Neural cell (in vitro differentiated cells): Measurements from ENCODE around the gene SLMAP. TPM values are rescaled to one million over a fixed set of nuclear protein-coding genes. Genes with fewer than 3 reads are reported as not detected.

ENCODE experiments used
- H2AFZ ChIP-seq: fragments of 200-600, 300-800 bp; sonication (generic), shearing (Covaris generic); 2 replicates; pipeline ENCODE4 v1.6.0; 2014; ENCODE audit warnings: low read depth, mild to moderate bottlenecking, antibody characterized with exemption, low read length, moderate library complexity
- H3F3A ChIP-seq: fragments of 200-600 bp; shearing (Covaris generic); 2 replicates; pipeline ENCODE4 v1.6.1; 2016; ENCODE audit warnings: mild to moderate bottlenecking, moderate library complexity, mixed read lengths, antibody characterized with exemption, low read length; ENCODE audit not compliant: insufficient read depth, poor library complexity, severe bottlenecking
- H3K27ac ChIP-seq: fragments of 200-600, 300-800 bp; sonication (generic), shearing (Covaris generic); 2 replicates; pipeline ENCODE4 v1.5.1; 2014; ENCODE audit warnings: mild to moderate bottlenecking, low read length, moderate library complexity
- H3K27me3 ChIP-seq: fragments of 300-800, 200-600 bp; sonication (generic), shearing (Covaris generic); 2 replicates; pipeline ENCODE4 v1.6.0; 2014; ENCODE audit warnings: mild to moderate bottlenecking, low read depth, low read length, moderate library complexity; ENCODE audit not compliant: insufficient read depth
- H3K36me3 ChIP-seq: fragments of 300-800, 200-600 bp; sonication (generic), shearing (Covaris generic); 2 replicates; pipeline ENCODE4 v1.5.1; 2014; ENCODE audit warnings: mild to moderate bottlenecking, antibody characterized with exemption, low read length, moderate library complexity; ENCODE audit not compliant: insufficient read depth
- H3K4me2 ChIP-seq: fragments of 300-800, 200-600 bp; sonication (generic), shearing (Covaris generic); 2 replicates; pipeline ENCODE4 v1.6.0; 2014; ENCODE audit warnings: mild to moderate bottlenecking, low read length
- H3K4me3 ChIP-seq: fragments of 300-800, 200-600 bp; sonication (generic), shearing (Covaris generic); 2 replicates; pipeline ENCODE4 v1.5.1; 2014; ENCODE audit warnings: mild to moderate bottlenecking, low read length, moderate library complexity
- H3K79me2 ChIP-seq: fragments of 200-600 bp; shearing (Covaris generic); replicated peaks from 2 replicates; pipeline ENCODE4 v1.6.0; 2014; ENCODE audit warnings: mild to moderate bottlenecking, low read length, moderate library complexity; ENCODE audit not compliant: insufficient read depth
- H3K9ac ChIP-seq: fragments of 300-800, 200-600 bp; sonication (generic), shearing (Covaris generic); 2 replicates; pipeline ENCODE4 v1.6.1; 2016; ENCODE audit warnings: mild to moderate bottlenecking, low read length, mixed read lengths
- H3K9me2 ChIP-seq: fragments of 200-600 bp; shearing (Covaris generic); 2 replicates; pipeline ENCODE4 v1.6.1; 2016; ENCODE audit warnings: mild to moderate bottlenecking, low read length, mixed read lengths; ENCODE audit not compliant: insufficient read depth
- H3K9me3 ChIP-seq: fragments of 200-600, 300-800 bp; sonication (generic), shearing (Covaris generic); 2 replicates; pipeline ENCODE4 v1.6.1; 2016; ENCODE audit warnings: mild to moderate bottlenecking, mixed run types, low read length, moderate library complexity, mixed read lengths
- H4K20me1 ChIP-seq: fragments of 200-600 bp; shearing (Covaris generic); 2 replicates; pipeline ENCODE4 v1.6.1; 2016; ENCODE audit warnings: mild to moderate bottlenecking, mixed run types; ENCODE audit not compliant: insufficient read depth
- EP300 ChIP-seq: fragments of 450-650 bp; conservative IDR thresholded peaks from 2 replicates; pipeline ENCODE4 v1.6.1; 2014; ENCODE audit warnings: antibody characterized with exemption, mild to moderate bottlenecking, moderate library complexity; ENCODE audit not compliant: poor library complexity, severe bottlenecking
- EZH2 ChIP-seq: fragments of 200-600, 300-800 bp; shearing (Covaris generic), sonication (generic); IDR thresholded peaks from 2 replicates; pipeline ENCODE4 v1.6.1; 2014; ENCODE audit warnings: antibody characterized with exemption, low read length, borderline replicate concordance, mild to moderate bottlenecking; ENCODE audit not compliant: insufficient read depth, poor library complexity, severe bottlenecking
- MXI1 ChIP-seq: fragments of 450-650 bp; conservative IDR thresholded peaks from 2 replicates; pipeline ENCODE4 v1.6.1; 2014; ENCODE audit warnings: antibody characterized with exemption, mild to moderate bottlenecking; ENCODE audit not compliant: poor library complexity, severe bottlenecking
- POLR2AphosphoS5 ChIP-seq: IDR thresholded peaks from 2 replicates; pipeline ENCODE4 v1.6.1; 2012
- RAD21 ChIP-seq: fragments of 450-650 bp; conservative IDR thresholded peaks from 2 replicates; pipeline ENCODE4 v1.6.1; 2014; ENCODE audit warnings: antibody characterized with exemption, mild to moderate bottlenecking, moderate library complexity
- SMC3 ChIP-seq: fragments of 450-650 bp; conservative IDR thresholded peaks from 2 replicates; pipeline ENCODE4 v1.6.1; 2014; ENCODE audit warnings: antibody characterized with exemption, mild to moderate bottlenecking, moderate library complexity; ENCODE audit not compliant: poor library complexity
- TAF1 ChIP-seq: IDR thresholded peaks from 2 replicates; pipeline ENCODE4 v1.6.1; 2012; ENCODE audit warnings: low read depth
- polyA plus RNA-seq: library from polyadenylated mRNA; depleted of rRNA; stranded (reverse); fragments of >200 nt; gene quantifications from 2 replicates; pipeline ENCODE4 v1.2.3, GENCODE V29; 2014
- TF ChIP-seq, protein P1 (sequence below): IDR thresholded peaks from 2 replicates; pipeline ENCODE4 v1.6.1; 2012; ENCODE audit warnings: borderline replicate concordance
- TF ChIP-seq, protein P2 (sequence below): fragments of 450-650 bp; IDR thresholded peaks from 2 replicates; pipeline ENCODE4 v1.5.1; 2014; ENCODE audit warnings: antibody characterized with exemption, mild to moderate bottlenecking, moderate library complexity; ENCODE audit not compliant: poor library complexity, severe bottlenecking

Gene SLMAP
- polyA plus RNA-seq, 1 donor from 2014 or later, result 42.1 TPM

DNA sequence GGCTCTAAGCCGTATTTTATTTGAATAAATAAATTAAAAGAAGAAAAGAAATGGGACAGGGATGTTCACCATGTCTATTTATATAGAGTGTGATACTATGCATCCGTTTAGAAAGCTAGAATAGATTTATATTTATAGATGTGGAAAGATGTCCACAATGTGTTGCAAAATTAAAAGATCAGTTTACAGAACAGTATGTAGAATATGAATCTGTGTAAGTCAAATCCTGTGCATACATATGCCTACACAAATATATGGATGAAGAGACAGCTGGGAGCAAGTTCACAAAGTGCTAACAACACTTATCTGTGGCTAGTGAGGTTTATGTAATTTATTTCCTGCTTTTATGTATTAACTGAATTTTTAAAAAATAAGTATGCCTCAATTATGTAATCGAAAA lies 25.4 kb upstream of the SLMAP start:
- TF ChIP-seq SMC3 (no peak), RAD21 (no peak)
- no peaks in the 10 kb centered on the region for H3F3A ChIP-seq
- no peak overlapping the region for H3K27ac ChIP-seq
- no peak overlapping the region for H3K4me2 ChIP-seq
- no peaks in the 10 kb centered on the region for H4K20me1 ChIP-seq
- no peaks in the 10 kb centered on the region for H3K36me3 ChIP-seq
- H3K79me2 ChIP-seq, result no peaks in the 10 kb centered on the region
- H3K4me3 ChIP-seq, result no peak overlapping the region
- no peaks in the 10 kb centered on the region for H3K9me3 ChIP-seq
- no peak overlapping the region for H3K9ac ChIP-seq
- no peaks in the 10 kb centered on the region for H3K9me2 ChIP-seq
- H2AFZ ChIP-seq, result no peak overlapping the region
- H3K27me3 ChIP-seq, result no peaks in the 10 kb centered on the region

DNA sequence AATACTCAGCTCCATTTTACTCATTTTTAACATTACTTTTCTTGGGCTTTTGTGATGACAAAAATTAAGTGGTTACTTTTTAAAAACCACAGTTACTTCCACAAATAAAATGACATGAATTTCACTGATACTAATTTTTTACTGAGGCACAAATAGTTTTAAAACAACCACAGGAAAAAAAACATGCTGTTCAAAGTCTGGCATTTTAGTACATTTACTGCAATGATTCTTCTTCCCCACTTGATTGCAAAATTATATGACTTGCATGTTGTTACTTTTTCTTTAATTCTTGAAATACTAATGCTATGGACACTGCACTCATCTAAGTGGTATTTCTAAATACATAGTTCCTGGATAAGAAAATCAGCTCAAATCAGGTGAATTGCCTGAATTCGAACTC lies 24.8 kb upstream of the SLMAP start:
- no peaks in the 10 kb centered on the region for H3K36me3 ChIP-seq
- H3K79me2 ChIP-seq, result no peaks in the 10 kb centered on the region
- no peak overlapping the region for H2AFZ ChIP-seq
- H3K27me3 ChIP-seq, result no peaks in the 10 kb centered on the region
- H3K27ac ChIP-seq, result no peak overlapping the region
- H3K4me3 ChIP-seq, result no peak overlapping the region
- no peaks in the 10 kb centered on the region for H4K20me1 ChIP-seq
- H3K4me2 ChIP-seq, result no peak overlapping the region
- TF ChIP-seq POLR2AphosphoS5 (no peak), EP300 (no peak), SMC3 (no peak), RAD21 (no peak), EZH2 (no peak), MXI1 (no peak), TAF1 (no peak)
- TF ChIP-seq, protein P1, sequence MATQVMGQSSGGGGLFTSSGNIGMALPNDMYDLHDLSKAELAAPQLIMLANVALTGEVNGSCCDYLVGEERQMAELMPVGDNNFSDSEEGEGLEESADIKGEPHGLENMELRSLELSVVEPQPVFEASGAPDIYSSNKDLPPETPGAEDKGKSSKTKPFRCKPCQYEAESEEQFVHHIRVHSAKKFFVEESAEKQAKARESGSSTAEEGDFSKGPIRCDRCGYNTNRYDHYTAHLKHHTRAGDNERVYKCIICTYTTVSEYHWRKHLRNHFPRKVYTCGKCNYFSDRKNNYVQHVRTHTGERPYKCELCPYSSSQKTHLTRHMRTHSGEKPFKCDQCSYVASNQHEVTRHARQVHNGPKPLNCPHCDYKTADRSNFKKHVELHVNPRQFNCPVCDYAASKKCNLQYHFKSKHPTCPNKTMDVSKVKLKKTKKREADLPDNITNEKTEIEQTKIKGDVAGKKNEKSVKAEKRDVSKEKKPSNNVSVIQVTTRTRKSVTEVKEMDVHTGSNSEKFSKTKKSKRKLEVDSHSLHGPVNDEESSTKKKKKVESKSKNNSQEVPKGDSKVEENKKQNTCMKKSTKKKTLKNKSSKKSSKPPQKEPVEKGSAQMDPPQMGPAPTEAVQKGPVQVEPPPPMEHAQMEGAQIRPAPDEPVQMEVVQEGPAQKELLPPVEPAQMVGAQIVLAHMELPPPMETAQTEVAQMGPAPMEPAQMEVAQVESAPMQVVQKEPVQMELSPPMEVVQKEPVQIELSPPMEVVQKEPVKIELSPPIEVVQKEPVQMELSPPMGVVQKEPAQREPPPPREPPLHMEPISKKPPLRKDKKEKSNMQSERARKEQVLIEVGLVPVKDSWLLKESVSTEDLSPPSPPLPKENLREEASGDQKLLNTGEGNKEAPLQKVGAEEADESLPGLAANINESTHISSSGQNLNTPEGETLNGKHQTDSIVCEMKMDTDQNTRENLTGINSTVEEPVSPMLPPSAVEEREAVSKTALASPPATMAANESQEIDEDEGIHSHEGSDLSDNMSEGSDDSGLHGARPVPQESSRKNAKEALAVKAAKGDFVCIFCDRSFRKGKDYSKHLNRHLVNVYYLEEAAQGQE, result no peak
- TF ChIP-seq, protein P2, sequence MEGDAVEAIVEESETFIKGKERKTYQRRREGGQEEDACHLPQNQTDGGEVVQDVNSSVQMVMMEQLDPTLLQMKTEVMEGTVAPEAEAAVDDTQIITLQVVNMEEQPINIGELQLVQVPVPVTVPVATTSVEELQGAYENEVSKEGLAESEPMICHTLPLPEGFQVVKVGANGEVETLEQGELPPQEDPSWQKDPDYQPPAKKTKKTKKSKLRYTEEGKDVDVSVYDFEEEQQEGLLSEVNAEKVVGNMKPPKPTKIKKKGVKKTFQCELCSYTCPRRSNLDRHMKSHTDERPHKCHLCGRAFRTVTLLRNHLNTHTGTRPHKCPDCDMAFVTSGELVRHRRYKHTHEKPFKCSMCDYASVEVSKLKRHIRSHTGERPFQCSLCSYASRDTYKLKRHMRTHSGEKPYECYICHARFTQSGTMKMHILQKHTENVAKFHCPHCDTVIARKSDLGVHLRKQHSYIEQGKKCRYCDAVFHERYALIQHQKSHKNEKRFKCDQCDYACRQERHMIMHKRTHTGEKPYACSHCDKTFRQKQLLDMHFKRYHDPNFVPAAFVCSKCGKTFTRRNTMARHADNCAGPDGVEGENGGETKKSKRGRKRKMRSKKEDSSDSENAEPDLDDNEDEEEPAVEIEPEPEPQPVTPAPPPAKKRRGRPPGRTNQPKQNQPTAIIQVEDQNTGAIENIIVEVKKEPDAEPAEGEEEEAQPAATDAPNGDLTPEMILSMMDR, result no peak
- H3K9me2 ChIP-seq, result no peaks in the 10 kb centered on the region
- no peaks in the 10 kb centered on the region for H3F3A ChIP-seq
- no peak overlapping the region for H3K9ac ChIP-seq
- no peaks in the 10 kb centered on the region for H3K9me3 ChIP-seq

DNA sequence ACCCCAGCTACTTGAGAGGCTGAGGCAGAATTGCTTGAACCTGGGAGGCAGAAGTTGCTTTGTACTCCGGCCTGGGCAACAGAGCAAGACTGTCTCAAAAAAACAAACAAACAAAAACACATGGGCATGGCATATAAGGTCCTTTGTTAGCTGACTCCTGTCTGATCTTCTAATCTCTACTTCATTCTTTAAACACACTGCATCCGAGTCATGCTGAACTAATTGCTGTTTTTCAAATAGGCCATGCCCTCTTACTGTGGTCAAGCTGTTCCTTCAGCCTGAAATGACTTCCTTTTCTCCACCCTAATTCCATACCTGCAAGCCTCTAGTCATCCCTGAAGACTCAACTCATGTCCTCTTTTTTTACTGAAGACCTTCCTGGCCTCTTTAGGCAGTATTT lies 22.3 kb upstream of the SLMAP start:
- H3K27ac ChIP-seq, result no peak overlapping the region
- no peaks in the 10 kb centered on the region for H3F3A ChIP-seq
- H3K79me2 ChIP-seq, result no peaks in the 10 kb centered on the region
- no peaks in the 10 kb centered on the region for H3K27me3 ChIP-seq
- no peaks in the 10 kb centered on the region for H3K9me3 ChIP-seq
- H2AFZ ChIP-seq, result no peak overlapping the region
- H3K36me3 ChIP-seq, result no peaks in the 10 kb centered on the region
- TF ChIP-seq MXI1, result no peak
- TF ChIP-seq SMC3, result no peak
- TF ChIP-seq EP300, result no peak
- no peak for TF ChIP-seq TAF1
- TF ChIP-seq, protein P2, result no peak
- no peak for TF ChIP-seq EZH2
- TF ChIP-seq POLR2AphosphoS5, result no peak
- TF ChIP-seq RAD21, result no peak
- TF ChIP-seq, protein P1, result no peak
- no peak overlapping the region for H3K9ac ChIP-seq
- H3K4me3 ChIP-seq, result no peak overlapping the region
- H3K4me2 ChIP-seq, result no peak overlapping the region
- H4K20me1 ChIP-seq, result no peaks in the 10 kb centered on the region
- no peaks in the 10 kb centered on the region for H3K9me2 ChIP-seq
